G401 (cell line): Measurements from ENCODE around the gene NHSL1. TPM values are rescaled to one million over a fixed set of nuclear protein-coding genes. Genes with fewer than 3 reads are reported as not detected.
A peak's percentile ranks its signal among the peaks of the same experiment; 100 is the strongest.

ENCODE experiments used
- DNase-seq: peaks from one replicate; pipeline ENCODE4 v3.0.0-alpha.2; 2015; ENCODE audit warnings: low spot score
- in situ Hi-C: cut with HindIII; loops from 2 replicates; pipeline ENCODE4 v1.10.0; 2016; ENCODE audit warnings: low sequenced_read_pairs, mixed read lengths
- total RNA-seq: library from RNA; depleted of rRNA; stranded (reverse); fragments of >200 nt; shearing (Covaris generic); gene quantifications from 2 replicates; pipeline ENCODE4 v1.2.3, GENCODE V29; 2014

Gene NHSL1
- total RNA-seq, 1 experiment from 2014 or later, result 7.8 TPM

DNA sequence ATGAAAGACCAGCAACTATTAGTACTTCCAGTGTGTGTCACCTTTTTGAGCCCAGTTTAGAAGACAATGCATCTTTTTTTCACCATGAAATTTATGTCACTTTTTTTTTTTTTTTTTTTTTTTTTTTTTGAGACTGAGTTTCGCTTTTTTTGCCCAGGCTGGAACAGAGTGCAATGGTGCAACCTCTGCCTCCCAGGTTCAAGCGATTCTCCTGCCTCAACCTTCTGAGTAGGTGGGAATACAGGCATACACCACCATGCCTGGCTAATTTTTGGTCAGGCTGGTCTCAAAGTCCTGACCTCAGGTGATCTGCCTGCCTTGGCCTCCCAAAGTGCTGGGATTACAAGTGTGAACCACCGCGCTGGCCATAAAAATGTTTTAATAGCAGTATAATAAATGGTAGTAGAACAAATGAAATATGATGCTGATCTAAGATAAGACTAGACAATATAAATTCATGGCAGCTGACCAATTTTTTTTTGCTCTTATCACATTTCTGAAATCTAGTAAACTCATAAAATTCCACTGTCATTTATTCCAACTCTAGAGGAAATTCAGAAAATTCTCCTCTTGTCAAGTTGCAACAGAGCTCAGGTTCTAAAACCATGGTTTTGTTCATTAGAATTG lies 21.3 kb downstream of the NHSL1 start:
- in situ Hi-C loops, result no loop called here
- no peak for DNase-seq

- in situ Hi-C loops, result no loop called here
- no peak for DNase-seq
These were observed 23.2 kb downstream of the NHSL1 start for GRCh38 chr6:138476116-138476515.

DNA sequence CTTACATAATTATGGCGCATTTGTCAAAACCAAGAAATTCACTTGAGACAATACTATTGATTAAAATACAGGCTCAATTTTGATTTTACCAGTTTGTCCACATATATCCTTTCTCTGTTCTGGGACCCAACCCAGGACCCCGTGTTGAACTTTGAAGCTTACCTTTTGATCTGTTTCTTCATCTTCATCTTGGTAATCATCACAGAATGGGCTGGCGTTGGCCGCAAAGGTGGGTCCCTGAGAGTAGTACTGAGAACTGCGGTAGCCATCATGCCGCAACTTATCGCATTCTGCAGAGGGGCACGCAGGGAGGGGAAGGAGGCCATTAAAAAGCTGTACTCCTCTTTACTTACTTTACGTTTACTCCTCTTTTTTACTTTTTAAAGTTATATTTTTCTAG lies 26.1 kb downstream of the NHSL1 start:
- DNase-seq, result no peak
- in situ Hi-C loops, result no loop called here

DNA sequence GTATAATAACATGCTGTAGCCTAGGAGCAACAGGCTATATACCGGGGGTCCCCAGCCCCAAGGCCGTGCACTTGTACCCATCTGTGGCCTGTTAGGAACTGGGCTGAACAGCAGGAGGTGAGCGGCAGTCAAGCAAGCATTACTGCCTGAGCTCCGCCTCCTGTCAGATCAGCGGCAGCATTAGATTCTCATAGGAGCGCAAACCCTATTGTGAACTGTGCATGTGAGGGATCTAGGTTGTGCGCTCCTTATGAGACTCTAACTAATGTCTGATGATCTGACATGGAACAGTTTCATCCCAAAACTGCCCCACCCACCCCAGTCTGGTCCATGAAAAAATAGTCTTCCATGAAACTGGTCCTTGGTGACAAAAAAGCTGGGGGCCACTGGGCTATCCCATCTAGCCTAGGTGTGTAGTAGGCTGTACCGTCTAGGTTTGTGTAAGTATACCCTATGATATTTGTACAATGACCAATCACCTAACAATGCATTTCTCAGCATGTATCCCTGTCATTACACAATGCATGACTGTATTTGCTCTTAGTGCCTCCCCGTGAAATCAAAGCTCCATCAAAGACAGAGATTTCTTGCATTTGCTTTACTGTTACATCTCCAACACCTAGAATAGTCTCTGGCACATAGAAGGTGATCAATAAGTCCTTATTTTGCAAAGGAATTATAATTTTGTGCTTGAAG lies 30.8 kb downstream of the NHSL1 start:
- in situ Hi-C loops, result no loop called here
- no peak for DNase-seq

GRCh38 chr6:138467901-138468300 lies 31.4 kb downstream of the NHSL1 start:
- in situ Hi-C loops, result no loop called here
- DNase-seq, result no peak

- in situ Hi-C loops, result no loop called here
- DNase-seq, result no peak
These were observed 34.2 kb downstream of the NHSL1 start for GRCh38 chr6:138465007-138465645.

DNA sequence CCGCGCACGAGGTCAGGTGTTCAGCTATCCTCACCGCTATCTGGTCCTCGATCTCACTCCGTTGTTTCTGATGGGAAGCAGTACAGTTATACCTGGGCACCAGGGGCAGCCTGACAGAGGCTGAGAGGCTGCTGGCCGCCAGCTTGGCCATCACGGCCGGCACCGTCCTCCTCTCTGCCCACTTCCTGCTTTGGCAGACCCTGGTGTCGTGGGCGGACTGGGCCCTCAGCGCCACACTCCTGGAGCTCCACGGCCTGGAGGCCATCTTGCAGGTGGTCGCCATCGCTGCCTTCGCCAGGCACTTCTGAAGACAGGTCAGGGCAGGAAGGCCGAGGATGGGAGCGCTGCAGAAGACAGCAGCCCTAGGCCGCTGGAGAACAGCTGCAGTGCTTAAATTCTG lies 35.2 kb downstream of the NHSL1 start:
- no peak for DNase-seq
- in situ Hi-C loops, result no loop called here

DNA sequence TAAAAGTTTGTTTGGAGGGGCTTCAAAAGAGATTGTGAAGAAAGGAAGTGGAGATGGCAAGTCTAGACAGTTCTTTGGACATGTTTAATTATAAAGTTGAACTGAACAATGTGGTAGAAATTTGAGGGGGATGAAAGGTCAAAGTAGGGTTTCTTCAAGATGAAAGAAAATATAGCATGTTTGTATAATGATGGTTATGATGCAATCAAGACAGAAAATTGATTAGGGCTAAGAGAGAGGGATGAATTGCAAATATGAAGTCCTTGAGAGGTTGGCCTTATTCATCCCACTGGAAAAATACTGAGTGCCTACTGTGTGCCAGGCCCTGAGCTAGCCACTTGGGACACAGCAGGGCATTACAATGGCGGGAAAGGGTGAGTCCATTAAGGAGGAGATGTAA lies 37.6 kb downstream of the NHSL1 start:
- in situ Hi-C loops, result no loop called here
- DNase-seq, result no peak

GRCh38 chr6:138456401-138456790 lies 42.9 kb downstream of the NHSL1 start:
- in situ Hi-C loops, result no loop called here
- no peak for DNase-seq

- in situ Hi-C loops, result no loop called here
- DNase-seq, result no peak
These were observed 43.4 kb downstream of the NHSL1 start for GRCh38 chr6:138455746-138456400.

- in situ Hi-C loops, result no loop called here
- DNase-seq, result no peak
These were observed 44.1 kb downstream of the NHSL1 start for GRCh38 chr6:138454981-138455706.

- in situ Hi-C loops, result no loop called here
- DNase-seq, result no peak
These were observed 48.3 kb downstream of the NHSL1 start for GRCh38 chr6:138451043-138451442.

DNA sequence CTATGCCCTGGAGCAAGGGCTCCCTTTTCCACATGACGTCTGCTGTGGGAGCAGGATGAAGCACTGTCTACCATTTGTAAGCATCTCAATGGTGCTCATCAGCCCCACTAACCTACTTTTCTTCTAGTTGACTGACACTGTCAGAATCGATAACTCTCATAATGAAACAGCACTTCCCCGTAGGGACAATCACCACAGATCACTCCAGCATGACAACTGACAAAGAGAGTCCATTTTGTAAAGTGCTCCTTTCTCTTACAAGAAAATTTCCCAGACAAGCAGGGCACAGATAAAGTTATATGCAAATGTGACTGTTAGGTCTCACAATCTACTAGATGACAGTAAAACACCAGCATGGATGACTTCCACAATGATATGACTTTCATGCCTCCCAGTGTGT lies 48.8 kb downstream of the NHSL1 start:
- in situ Hi-C loops, result no loop called here
- no peak for DNase-seq

DNA sequence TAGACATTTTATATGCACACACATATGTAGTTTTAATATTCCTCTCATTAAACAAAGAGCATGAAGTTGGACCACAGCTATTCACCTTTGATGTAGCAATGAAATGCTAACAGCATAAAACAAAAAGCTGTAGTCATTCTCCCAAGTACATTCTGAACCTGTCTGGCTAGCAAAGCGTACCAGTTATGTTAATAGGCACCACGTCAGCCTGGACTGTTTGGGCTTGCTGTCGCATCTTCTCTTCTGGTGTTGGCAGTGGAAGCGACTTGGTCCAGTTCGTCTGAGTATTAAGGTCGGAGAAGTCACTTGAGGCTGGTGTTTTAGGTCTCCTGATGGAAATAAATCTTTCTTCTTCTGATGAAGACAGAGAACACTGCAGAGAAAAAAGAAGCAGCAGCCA lies 52.5 kb downstream of the NHSL1 start:
- DNase-seq, result peak; percentile 8
- in situ Hi-C loops, result no loop called here

- DNase-seq, result no peak
- in situ Hi-C loops, result no loop called here
These were observed 55.3 kb downstream of the NHSL1 start for GRCh38 chr6:138443979-138444378.

GRCh38 chr6:138442663-138443062 lies 56.6 kb downstream of the NHSL1 start:
- no peak for DNase-seq
- in situ Hi-C loops, result no loop called here

GRCh38 chr6:138441965-138442364 lies 57.3 kb downstream of the NHSL1 start:
- in situ Hi-C loops, result no loop called here
- DNase-seq, result no peak

DNA sequence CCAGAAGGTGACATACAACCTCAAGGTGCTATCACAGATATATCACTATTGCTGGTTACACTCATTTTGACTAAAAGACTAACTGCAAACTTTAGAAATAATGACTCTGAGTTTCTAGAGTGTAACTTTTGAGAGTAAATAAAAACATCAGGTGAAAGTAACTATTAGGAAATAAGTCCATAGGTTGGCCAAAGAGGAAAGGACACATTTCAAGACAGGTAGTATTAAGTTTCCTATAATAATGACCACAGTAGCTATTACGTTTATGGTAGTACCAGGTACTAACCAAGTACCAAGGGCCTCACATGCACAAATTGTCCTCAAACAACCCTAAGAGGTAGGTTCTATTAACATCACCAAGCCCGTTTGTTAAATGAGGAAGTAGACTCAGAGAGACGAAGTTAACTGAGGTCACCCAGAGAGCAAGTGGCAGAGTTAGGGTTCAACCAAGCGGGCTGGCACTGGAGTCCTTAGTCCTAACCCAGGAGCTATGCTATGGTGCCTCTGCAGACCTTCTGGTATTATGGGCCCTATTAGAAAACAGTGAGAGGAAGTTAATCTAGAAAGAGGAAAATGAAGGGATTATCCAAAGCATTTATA lies 58.4 kb downstream of the NHSL1 start:
- no peak for DNase-seq
- in situ Hi-C loops, result no loop called here

- in situ Hi-C loops, result no loop called here
- no peak for DNase-seq
These were observed 59.0 kb downstream of the NHSL1 start for GRCh38 chr6:138440296-138440695.
